GM23338 (cell line): ENCODE measurements around the gene SMTN. TPM values are rescaled to one million over a fixed set of nuclear protein-coding genes. Genes with fewer than 3 reads are reported as not detected.

ENCODE experiments used
- ATAC-seq: fragments of 200-7000 bp; cut with Tn5 transposase; 3 replicates; pipeline ENCODE4 v1.9.1; 2020
- DNase-seq: peaks from one replicate; pipeline ENCODE4 v3.0.0-alpha.2; 2015; ENCODE audit warnings: low spot score
- H2AFZ ChIP-seq: fragments of 200-600 bp; sonication (generic); 2 replicates; pipeline ENCODE4 v1.8.0; 2016; ENCODE audit warnings: antibody characterized with exemption, mild to moderate bottlenecking, moderate library complexity
- H3F3A ChIP-seq: fragments of 200-600 bp; sonication (generic); replicated peaks from 2 replicates; pipeline ENCODE4 v1.8.0; 2017; ENCODE audit warnings: antibody characterized with exemption, mixed run types, low read depth
- H3K27ac ChIP-seq: fragments of 200-600 bp; sonication (generic); 2 replicates; pipeline ENCODE4 v1.6.1; 2016; ENCODE audit warnings: low read depth
- H3K27me3 ChIP-seq: fragments of 200-600 bp; sonication (generic); 2 replicates; pipeline ENCODE4 v1.8.0; 2016; ENCODE audit warnings: mild to moderate bottlenecking, mixed run types, moderate library complexity; ENCODE audit not compliant: insufficient read depth
- H3K36me3 ChIP-seq: fragments of 200-600 bp; sonication (generic); 2 replicates; pipeline ENCODE4 v1.8.0; 2016; ENCODE audit warnings: mild to moderate bottlenecking; ENCODE audit not compliant: insufficient read depth
- H3K4me1 ChIP-seq: fragments of 200-600 bp; sonication (generic); 2 replicates; pipeline ENCODE4 v1.8.0; 2016; ENCODE audit warnings: mild to moderate bottlenecking, moderate library complexity; ENCODE audit not compliant: insufficient read depth
- H3K4me2 ChIP-seq: fragments of 200-600 bp; sonication (generic); 2 replicates; pipeline ENCODE4 v1.7.1; 2017; ENCODE audit warnings: mixed run types
- H3K4me3 ChIP-seq: fragments of 200-600 bp; sonication (generic); 2 replicates; pipeline ENCODE4 v1.6.1; 2016; ENCODE audit warnings: mixed run types
- H3K79me2 ChIP-seq: fragments of 200-600 bp; sonication (generic); replicated peaks from 2 replicates; pipeline ENCODE4 v1.8.0; 2017; ENCODE audit warnings: mild to moderate bottlenecking; ENCODE audit not compliant: insufficient read depth
- H3K9me2 ChIP-seq: fragments of 200-600 bp; sonication (generic); 2 replicates; pipeline ENCODE4 v1.8.0; 2017; ENCODE audit not compliant: insufficient read depth
- H4K20me1 ChIP-seq: fragments of 200-600 bp; sonication (generic); replicated peaks from 2 replicates; pipeline ENCODE4 v1.8.0; 2017; ENCODE audit warnings: mild to moderate bottlenecking; ENCODE audit not compliant: insufficient read depth
- H3K27ac Mint-ChIP-seq: 2 replicates; pipeline ENCODE4 v1.8.0; 2020; ENCODE audit warnings: inconsistent platforms, mild to moderate bottlenecking, moderate library complexity, mixed read lengths
- H3K27me3 Mint-ChIP-seq: 3 replicates; pipeline ENCODE4 v1.8.0; 2022; ENCODE audit warnings: low read depth, mild to moderate bottlenecking, moderate library complexity, mixed read lengths, inconsistent platforms; ENCODE audit not compliant: insufficient read depth, poor library complexity
- H3K36me3 Mint-ChIP-seq: 3 replicates; pipeline ENCODE4 v1.8.0; 2021; ENCODE audit warnings: low read depth, mild to moderate bottlenecking, inconsistent platforms, moderate library complexity, mixed read lengths
- H3K4me1 Mint-ChIP-seq: 3 replicates; pipeline ENCODE4 v1.8.0; 2020; ENCODE audit warnings: mild to moderate bottlenecking, inconsistent platforms, mixed read lengths
- H3K4me3 Mint-ChIP-seq: 3 replicates; pipeline ENCODE4 v1.8.0; 2021; ENCODE audit warnings: moderate library complexity, mild to moderate bottlenecking, inconsistent platforms, mixed read lengths
- H3K9me3 Mint-ChIP-seq: 3 replicates; pipeline ENCODE4 v1.8.0; 2020; ENCODE audit warnings: moderate library complexity, mild to moderate bottlenecking, inconsistent platforms, mixed read lengths
- CREB1 ChIP-seq: fragments of 250-450 bp; sonication (Bioruptor Pico); IDR thresholded peaks from 2 replicates; pipeline ENCODE4 v1.5.0; 2020; ENCODE audit warnings: low read depth, mild to moderate bottlenecking, moderate library complexity
- CTCF ChIP-seq, 2 experiments: fragments of 200-600 bp in 1 of 2; sonication (generic) in 1 of 2; conservative IDR thresholded peaks; 2 replicates each; pipeline versions ENCODE4 v1.5.1 to v1.6.1; 2016 to 2017; ENCODE audit warnings: antibody characterized with exemption in 2 of 2, low read depth in 2 of 2, mild to moderate bottlenecking in 2 of 2, moderate library complexity in 1 of 2
- ETS1 ChIP-seq: IDR thresholded peaks from 2 replicates; pipeline ENCODE4 v1.6.1; 2016; ENCODE audit warnings: antibody characterized with exemption
- EZH2 ChIP-seq: fragments of 200-600 bp; sonication (generic); IDR thresholded peaks from one replicate; pipeline ENCODE4 v1.8.0; 2017; ENCODE audit warnings: antibody characterized with exemption, mild to moderate bottlenecking, low read depth; ENCODE audit not compliant: unreplicated experiment
- EZH2phosphoT487 ChIP-seq: fragments of 200-600 bp; sonication (generic); IDR thresholded peaks from one replicate; pipeline ENCODE4 v1.8.1; 2018; ENCODE audit warnings: antibody characterized with exemption; ENCODE audit not compliant: unreplicated experiment
- JUNB ChIP-seq: IDR thresholded peaks from one replicate; pipeline ENCODE4 v1.6.1; 2016; ENCODE audit warnings: antibody characterized with exemption; ENCODE audit not compliant: unreplicated experiment
- NANOG ChIP-seq: IDR thresholded peaks from 2 replicates; pipeline ENCODE4 v1.6.1; 2016; ENCODE audit warnings: antibody characterized with exemption, borderline replicate concordance
- POLR2AphosphoS5 ChIP-seq: IDR thresholded peaks from 2 replicates; pipeline ENCODE4 v1.6.1; 2016; ENCODE audit warnings: antibody characterized with exemption, low read depth
- REST ChIP-seq: IDR thresholded peaks from one replicate; pipeline ENCODE4 v1.6.1; 2018; ENCODE audit warnings: antibody characterized with exemption; ENCODE audit not compliant: unreplicated experiment
- STAT1 ChIP-seq: IDR thresholded peaks from one replicate; pipeline ENCODE4 v1.6.1; 2016; ENCODE audit warnings: antibody characterized with exemption; ENCODE audit not compliant: unreplicated experiment
- ZNF114 ChIP-seq: fragments of 250-450 bp; sonication (Bioruptor Pico); IDR thresholded peaks from 2 replicates; pipeline ENCODE4 v1.5.0; 2020; ENCODE audit warnings: mild to moderate bottlenecking, moderate library complexity
- ZNF331 ChIP-seq: fragments of 250-450 bp; sonication (Bioruptor Pico); IDR thresholded peaks from 2 replicates; pipeline ENCODE4 v1.5.0; 2020; ENCODE audit warnings: low read depth, mild to moderate bottlenecking, moderate library complexity
- polyA plus RNA-seq: library from polyadenylated mRNA; unstranded; fragments of >200 nt; fragmentation: Nextera tagmentation; extraction: Ambion mirVana; gene quantifications from 2 replicates; pipeline ENCODE4 v1.2.1, GENCODE V29; 2016
- total RNA-seq: library from RNA; depleted of rRNA; stranded (reverse); fragments of >200 nt; shearing (Covaris generic); gene quantifications from 2 replicates; pipeline ENCODE4 v1.2.3, GENCODE V29; 2014

Gene SMTN
- total and polyA plus RNA-seq, 2 experiments from 2014 or later: 27.4 to 32.2 TPM

- Histone ChIP-seq H3K27me3 (no peaks in the 10 kb centered on the region), H3K9me2 (no peaks in the 10 kb centered on the region), H3K27ac (no peak overlapping the region), H4K20me1 (no peaks in the 10 kb centered on the region), H3K36me3 (no peaks in the 10 kb centered on the region), H3K4me2 (no peak overlapping the region), H3K4me3 (no peak overlapping the region), H3K79me2 (peaks cover 12% of the 10 kb centered on the region), H3F3A (no peaks in the 10 kb centered on the region), H2AFZ (no peak overlapping the region), H3K4me1 (peaks cover 8% of the 10 kb centered on the region)
- no peaks in the 10 kb centered on the region for H3K36me3 Mint-ChIP-seq
- TF ChIP-seq REST (no peak), EZH2 (no peak), NANOG (no peak), CREB1 (no peak), ETS1 (no peak), ZNF114 (CRISPR knock-in tag) (no peak)
- peaks cover 20% of the 10 kb centered on the region for H3K27me3 Mint-ChIP-seq
- H3K9me3 Mint-ChIP-seq: no peaks in the 10 kb centered on the region
- H3K4me3 Mint-ChIP-seq: no peak overlapping the region
- ATAC-seq (no peak), DNase-seq (no peak)
- H3K27ac Mint-ChIP-seq: no peak overlapping the region
- peaks cover 18% of the 10 kb centered on the region for H3K4me1 Mint-ChIP-seq
Measured at GRCh38 chr22:31087744-31088215, 6.7 kb downstream of the SMTN start.

- Mint-ChIP-seq H3K4me1 (peaks cover 12% of the 10 kb centered on the region), H3K4me3 (no peak overlapping the region), H3K9me3 (no peaks in the 10 kb centered on the region), H3K27me3 (peaks cover 21% of the 10 kb centered on the region), H3K36me3 (no peaks in the 10 kb centered on the region), H3K27ac (no peak overlapping the region)
- Histone ChIP-seq H3K4me3 (no peak overlapping the region), H3K27ac (no peak overlapping the region), H3K4me2 (no peak overlapping the region), H2AFZ (no peak overlapping the region), H3F3A (no peaks in the 10 kb centered on the region), H4K20me1 (no peaks in the 10 kb centered on the region), H3K79me2 (peaks cover 11% of the 10 kb centered on the region), H3K27me3 (no peaks in the 10 kb centered on the region), H3K36me3 (no peaks in the 10 kb centered on the region), H3K9me2 (no peaks in the 10 kb centered on the region), H3K4me1 (peaks cover 7% of the 10 kb centered on the region)
- ATAC-seq (no peak), DNase-seq (no peak)
- TF ChIP-seq CREB1 (no peak), ZNF331 (CRISPR knock-in tag) (no peak), ZNF114 (CRISPR knock-in tag) (no peak), STAT1 (no peak), ETS1 (no peak), CTCF (conservative IDR thresholded peaks at IDR 0.05; ENCODE audit: low read depth in 2 of 2) (no peak), EZH2 (no peak), NANOG (no peak), POLR2AphosphoS5 (no peak), EZH2phosphoT487 (no peak), JUNB (no peak)
Measured at GRCh38 chr22:31088233-31088986, 7.3 kb downstream of the SMTN start.
